GM21737 (cell line): Measurements from ENCODE around the gene EZR.

Experiments used
- ATAC-seq: cut with Tn5 transposase; IDR thresholded peaks from one replicate; pipeline ENCODE4 v1.9.1; 2021; ENCODE audit warnings: mild to moderate bottlenecking, moderate library complexity; ENCODE audit not compliant: unreplicated experiment

Gene EZR

DNA sequence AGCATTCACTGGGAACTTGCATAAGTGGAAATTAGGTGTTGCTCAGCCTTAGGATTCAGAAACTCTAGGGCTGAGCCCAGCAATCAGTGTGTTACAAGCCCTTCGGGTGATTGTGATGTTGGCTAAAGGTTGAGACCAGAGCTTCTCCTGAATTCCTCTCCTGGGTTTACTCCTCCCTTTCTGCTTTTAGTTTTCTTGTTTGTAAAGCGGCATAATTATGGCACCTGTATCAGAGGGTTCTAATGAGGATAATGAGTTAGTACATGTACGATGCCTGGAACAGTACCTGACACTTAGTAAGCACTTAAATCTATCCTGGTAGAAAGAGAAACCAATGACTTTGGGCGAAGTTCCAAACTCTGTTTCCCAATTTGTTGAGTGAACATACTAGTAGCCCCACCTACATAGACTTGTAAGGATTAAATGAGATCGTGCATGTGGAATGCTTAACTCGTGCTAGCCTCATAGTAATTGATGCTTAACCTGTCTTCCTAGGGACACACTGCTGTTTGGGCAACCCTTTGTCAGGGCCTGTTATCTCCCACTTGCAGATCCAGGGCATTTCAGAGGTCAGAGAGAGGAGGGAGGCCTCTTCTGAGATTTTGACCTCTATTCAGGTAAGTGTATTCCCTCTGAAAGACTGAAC is 932 bp upstream of the EZR start:
- no peak for ATAC-seq

DNA sequence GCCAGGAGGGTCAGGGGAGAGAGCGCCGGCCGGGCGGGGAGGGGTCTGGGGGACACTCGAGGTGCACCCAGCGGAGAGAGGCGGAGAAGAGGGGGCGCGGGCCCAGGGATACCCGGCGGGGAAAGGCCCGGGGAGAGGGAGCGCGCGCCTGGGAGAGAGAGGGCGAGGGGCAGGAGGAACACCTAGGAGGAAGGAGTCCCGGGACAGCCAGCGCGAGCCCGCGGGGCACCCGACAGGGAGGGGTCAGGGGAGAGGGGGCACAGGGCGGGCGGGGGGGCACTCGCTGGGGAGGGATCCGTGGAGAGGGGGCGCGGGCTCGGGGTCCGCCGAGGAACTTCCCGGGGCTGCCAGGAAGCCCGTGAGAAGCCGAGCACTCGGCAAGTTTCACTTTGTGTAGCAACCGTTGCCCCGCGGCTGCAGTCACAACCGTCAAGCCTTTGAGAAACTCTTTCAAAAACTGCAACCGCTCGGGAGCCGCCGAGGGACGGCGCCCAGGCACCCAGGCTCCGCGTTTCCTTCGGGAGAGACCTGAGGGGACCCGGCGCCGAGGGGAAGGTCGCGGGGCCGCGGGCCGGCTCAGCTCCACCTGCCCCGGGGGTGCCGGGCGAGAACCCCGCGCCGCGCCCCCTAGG is 471 bp downstream of the EZR start:
- peak; percentile 25 for ATAC-seq

DNA sequence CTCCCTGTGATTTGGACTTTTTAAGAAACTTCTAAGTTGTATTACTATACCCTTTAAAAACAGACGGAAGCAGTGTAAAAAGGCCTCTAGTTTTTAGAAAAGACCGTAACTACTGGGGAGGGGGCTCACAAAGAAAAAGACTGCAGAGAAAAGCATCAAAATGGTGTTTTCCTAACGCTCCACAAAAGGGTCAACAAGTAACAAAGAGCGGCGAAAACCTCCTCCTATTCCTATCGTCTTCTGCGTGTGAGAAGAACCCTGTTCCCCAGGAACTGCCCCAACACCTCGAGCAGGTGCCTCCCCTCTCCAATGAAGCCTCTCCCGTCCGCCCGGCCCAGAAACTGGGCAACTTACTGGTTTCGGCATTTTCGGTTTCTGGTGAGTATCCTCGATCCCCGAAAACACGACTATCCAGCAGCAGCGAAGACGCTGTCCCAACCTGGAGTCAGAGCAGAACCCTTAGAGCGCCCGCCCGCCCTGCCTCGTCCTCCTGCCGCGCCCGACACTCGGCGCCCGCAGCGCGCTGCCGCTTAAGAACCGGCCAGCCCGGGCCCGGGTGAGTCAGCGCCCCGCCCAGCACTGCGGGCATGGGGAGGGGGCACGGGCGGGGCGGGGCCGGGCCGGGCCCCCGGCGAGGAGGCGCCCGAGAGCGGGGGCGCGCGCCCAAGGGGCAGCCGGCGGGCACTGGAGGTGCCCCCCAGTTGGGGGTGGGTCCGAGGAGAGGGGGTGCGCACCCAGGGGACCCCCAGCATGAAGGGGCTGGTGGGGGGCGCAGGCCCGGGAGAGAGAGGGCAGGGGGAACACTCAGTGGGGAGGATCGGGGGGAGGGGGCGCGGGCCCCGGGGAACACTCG is 1.2 kb downstream of the EZR start:
- ATAC-seq = peak; percentile 32

DNA sequence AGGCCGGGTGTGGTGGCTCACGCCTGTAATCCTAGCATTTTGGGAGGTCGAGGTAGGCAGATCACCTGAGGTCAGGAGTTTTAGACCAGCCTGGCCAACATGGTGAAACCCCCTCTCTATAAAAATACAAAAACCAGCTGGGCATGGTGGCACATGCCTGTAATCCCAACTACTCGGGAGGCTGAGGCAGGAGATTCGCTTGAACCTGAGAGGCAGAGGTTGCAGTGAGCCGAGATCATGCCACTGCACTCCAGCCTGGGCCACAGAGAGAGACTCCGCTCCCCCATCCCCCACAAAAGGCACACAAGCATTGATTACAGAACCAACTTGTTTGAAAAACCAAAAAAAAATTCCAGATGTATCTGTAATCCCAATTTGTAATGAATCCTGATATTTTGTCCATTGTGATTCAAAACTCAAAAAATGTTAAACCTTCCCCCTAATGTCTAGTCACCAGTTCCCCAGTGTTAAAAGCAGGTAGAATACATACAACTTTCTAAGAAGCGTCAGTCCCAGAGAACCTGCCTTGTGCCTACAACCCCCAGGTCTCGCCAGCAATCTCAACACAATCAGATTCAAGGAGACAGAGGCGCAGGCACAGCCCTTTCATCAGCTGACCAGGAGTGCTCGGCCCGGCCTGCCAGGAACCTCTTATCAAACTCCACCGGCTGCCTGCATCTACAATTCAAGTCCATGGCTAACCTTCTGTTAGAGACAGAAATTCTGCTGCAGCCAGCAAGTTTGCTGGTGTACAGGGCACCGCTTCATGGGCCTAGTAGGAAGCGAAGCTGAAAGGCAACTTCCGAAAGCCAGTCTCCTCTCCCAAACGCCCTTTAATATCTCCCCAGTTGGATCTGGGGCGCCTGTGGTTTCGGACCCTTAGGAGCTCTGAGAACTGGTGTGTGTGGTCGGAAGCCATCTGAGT is 2.1 kb downstream of the EZR start:
- no peak for ATAC-seq

DNA sequence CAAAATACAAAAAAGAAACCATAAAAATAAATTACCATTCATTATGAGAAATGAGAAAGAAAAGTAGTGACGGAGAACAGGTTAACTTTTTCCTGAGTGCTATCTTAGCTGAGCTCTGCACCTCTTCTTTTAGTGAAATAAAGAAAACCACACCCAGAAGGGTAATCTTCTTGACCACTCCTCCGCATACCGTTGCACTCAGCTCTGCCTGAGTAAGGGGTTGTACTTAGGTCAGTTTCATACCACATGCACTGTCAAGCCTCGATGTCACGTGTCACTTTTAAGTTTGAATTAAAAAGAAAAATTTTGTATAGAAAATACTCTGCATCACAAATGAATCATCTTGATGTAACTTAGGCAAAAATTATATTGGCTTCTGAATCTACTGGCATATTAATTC is 2.8 kb downstream of the EZR start:
- ATAC-seq = no peak

DNA sequence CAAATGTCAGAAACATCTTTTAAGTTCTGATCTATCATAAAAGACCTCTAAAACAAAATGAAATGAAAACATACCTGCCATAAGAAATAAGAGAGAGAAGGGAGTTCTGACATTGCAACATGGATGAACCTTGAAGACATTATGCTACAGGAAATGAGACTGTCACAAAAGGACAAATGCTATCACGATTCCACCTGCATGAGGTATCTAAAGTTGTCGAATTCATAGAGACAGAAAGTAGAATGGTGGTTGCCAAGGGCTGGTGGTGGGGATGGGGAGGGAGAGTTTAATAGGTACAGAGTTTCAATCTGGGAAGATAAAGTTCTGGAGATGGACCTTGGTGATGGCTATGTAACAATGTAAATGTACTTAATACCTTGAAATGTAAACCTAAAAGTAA is 3.3 kb downstream of the EZR start:
- ATAC-seq = no peak

DNA sequence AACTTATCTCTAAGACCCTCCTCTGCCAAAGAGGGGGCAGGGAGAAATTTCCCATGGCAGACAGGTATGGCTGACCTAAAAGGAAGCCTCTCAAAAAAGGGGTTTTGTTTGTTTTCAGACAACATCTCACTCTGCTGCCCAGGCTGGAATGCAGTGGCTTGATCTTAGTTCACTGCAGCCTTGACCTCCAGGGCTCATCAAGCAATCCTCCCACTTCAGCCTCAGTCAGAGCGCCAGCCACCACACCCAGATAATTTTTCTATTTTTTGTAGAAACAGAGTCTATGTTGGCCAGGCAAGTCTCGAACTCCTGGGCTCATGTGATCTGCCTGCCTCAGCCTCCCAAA is 3.8 kb downstream of the EZR start:
- ATAC-seq = no peak

DNA sequence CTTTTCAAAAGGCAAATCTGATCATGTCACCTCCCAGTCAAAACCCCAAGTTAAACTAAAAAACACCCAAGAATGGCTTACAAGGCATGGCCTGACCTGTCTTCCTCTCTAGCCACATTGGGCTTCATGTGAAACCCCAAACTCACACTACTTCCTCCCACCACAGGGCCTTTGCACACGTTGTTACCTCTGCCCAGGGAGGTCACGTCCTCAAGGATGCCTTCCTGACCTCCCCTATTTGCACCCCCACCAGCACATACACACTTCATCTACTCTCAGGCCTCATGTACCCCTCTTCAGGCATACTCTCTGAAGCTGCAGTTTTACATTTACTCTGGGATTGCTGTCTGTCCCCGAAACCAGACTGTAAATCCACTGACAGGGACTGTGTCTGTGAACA is 6.1 kb downstream of the EZR start:
- ATAC-seq = no peak

DNA sequence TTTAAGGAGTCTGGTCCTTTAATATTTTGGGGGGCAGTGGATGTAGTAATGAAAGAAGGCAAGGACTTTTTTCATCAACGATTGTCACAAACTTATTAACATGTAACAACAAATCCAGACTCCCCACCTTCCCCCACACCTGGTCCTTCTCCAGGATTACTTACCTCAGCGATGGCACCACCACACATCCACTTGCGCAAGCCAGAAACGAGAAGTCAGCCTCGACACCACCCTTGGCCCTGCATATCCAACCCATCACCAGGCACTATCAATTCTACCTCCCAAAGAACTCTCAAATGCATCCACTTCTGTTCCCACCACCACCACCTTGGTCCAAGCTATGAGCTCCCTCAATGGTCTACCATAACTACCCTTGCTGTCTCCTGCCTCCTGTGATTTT is 6.6 kb downstream of the EZR start:
- ATAC-seq = no peak

DNA sequence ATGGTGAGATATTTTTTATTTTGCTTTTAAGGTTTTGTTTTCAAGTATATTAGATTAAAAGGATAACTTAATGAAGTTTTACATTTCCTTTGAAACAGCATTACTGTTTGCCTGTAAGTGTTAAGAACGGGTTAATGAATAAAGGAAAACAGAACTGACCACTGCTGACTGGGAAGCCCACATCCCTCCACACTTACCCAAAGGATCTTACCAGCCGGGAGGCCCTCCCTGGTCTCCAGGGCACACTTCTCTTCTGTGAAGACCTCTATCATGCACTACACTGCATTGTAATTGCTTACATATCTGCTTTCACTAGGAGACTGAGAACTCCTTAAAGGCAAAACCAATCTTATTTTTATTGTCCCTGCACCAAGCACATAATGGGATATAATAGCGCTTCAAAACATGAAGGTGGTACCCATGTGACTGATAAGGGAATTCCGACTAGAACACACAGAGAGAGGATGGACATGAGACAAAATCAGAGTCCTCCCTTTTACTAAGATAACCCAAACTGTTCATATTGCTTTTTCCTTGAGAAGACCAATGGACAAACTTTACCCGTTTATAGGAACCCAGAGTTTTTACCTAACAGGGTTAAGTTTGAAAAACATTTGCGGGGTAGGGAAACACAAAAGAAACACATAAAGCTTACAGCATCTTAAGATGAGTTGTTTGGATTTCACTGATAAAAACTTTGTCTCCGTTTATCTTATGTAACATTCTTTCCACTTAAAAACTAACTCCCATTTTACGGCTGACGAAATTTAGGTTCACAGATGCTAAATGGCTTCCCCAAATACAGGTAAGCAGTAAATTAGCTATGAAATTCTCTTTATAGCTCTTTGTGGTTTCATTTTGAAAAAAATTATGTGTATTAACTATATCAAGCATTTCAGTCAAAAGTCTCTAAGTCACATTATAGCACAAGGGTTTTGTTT is 8.7 kb downstream of the EZR start:
- no peak for ATAC-seq

DNA sequence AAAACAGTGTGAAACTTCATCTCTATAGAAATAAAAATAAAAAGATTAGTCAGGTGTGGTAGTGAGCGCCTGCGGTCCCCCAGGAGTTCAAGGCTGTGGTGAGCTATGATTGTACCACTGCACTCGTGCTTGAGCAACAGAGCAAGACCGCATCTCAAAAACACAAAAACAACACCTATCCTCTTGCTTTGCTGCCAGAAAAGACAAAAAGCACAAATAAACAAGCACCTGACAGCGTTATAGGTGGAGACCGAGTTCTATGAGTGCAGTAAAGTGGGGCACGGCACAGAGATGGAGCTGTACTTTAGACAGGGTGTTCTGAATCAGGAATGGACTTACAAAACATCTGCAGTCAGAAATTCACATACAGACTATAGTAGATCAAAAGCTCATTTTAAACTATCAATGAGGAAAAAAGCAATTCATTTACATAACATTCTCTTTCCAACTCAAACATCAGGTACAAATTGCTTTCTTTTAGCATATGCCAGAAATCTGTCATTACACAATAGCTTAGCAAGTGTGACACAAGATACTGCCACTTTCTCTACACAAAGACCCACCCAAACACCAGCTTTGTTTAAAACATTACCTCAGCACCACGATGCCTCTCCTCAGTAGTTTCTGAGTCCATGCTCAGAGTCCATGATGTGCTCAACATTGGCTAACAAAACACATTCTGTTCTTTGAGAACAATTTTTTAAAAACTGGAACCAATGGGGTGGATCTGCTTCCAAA is 10.1 kb downstream of the EZR start:
- ATAC-seq = peak; percentile 58

DNA sequence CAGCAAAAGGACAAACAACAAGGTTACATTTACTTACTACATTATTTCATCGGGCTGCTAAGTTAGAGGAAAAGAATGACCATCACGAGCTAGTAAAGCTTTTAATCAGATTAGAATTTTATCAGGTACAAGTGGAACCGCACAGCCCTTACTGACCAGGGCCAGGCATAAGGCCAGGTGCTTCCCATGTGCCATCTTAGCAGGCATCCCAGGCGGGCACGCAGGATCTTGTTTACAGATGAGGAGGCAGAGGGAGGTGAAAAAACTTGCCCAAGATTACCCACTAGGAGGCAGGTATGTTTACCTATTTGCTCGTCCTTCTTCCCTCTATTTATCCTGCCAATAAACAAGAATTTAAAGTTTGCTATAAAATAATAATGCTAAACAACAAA is 10.7 kb downstream of the EZR start:
- no peak for ATAC-seq

DNA sequence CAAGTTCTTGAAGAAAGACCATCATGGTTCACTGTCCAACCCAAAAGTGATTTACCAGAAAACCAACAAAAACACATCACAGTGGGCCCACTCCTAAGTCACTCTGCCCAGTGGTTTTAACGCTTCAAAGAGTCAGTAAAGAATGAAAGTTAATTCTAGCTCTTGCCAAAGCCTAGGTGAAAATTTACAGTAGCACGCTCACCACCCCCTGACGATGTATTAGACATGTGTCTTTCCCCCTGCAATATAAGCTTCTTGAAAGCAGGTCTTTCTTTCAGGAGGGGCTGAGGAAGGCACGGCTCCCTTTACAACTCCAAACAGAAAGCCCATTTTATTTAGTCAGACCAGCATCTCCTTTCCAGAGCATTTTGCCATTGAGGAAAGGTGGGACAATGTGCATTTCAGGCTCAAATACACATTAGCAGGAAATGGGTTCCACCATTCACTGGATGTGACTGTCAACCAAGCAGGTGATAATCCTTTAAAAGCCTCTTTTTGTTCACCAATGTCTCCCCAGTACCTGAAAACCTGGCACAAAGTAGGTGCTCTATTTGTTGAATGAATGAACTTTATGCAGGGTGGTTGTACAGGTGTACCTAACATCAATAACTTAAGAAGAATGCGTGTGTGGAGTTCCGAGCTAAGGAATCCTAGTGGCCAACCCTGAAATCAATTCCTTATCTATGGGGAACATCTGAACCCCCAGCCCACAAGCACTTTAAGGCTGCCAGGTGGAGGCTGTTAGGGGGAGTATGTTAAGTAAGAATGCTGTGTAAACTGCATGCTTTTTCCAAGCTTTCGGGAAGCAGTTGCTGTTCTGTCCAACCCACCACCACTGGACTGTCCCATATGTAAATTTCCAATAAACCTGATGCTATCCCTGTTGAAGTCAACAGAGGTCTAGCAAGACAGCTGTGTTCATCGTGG is 11.4 kb downstream of the EZR start:
- ATAC-seq = no peak

DNA sequence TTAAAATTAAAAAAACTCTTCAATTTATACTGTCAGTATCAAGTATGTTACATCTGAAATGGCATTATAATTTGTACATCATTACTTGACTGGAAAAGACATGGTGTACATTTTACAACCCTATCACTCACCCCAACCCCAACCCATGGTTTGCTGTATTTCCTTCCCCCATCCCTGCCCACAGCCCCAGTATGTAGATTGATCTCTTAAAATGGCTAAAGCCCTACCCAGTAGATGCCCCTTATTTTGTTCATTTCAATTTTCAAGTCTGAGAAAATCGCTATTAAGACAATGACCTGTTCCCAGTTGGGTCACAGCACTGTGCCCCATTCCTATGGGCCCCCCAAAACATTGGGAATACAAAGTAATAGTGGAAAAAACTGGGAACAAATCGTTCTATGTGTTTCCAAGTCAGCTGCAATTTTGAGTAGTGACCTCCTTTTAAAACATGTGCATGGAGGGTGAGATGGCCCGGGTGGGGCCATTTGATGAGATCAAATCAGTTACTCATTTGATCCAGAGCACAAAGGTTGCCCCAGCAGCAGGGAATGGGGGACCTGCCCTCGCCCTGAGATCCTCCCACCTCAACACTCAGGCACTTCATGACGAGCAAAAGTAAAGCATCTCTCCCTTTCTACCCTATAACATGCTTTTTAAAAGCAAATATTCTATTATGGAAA is 13.3 kb downstream of the EZR start:
- no peak for ATAC-seq

DNA sequence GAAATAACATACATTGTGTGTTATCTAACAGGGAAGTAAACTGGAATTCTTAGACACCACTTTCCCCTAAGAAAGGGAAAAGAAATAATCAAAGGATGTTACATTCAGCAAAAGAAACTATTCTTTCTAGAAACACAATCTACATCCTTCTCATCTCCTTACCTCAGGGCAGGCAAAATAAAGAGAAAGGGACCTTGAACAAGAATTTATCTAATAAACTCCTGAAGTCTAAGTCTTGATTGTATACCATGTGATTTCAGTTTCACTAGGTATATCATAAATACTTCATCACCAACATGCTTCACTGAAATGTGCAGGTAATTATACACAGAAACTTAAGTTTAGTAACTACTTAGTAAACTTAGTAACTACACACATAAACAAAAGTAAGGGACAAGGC is 15.0 kb downstream of the EZR start:
- no peak for ATAC-seq

DNA sequence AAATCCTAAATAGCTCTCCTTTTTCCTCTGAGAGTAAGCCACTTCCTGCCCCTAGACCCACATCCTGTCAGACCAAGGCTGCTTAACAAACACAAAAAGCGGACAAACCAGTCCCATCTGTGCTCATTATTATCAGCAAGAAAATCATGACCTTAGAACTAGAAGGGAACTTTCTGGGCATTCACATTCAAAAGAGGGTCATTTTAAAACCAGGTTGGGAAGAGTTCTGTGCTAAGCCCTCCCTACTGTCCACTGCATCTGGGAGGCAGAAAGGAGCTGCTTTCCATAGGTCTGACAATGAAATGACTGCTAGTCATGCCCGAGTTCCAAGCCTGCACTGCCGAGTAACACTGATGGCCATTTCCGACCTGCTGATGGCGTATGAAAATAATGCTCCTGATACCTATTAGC is 15.4 kb downstream of the EZR start:
- peak; percentile 58 for ATAC-seq

DNA sequence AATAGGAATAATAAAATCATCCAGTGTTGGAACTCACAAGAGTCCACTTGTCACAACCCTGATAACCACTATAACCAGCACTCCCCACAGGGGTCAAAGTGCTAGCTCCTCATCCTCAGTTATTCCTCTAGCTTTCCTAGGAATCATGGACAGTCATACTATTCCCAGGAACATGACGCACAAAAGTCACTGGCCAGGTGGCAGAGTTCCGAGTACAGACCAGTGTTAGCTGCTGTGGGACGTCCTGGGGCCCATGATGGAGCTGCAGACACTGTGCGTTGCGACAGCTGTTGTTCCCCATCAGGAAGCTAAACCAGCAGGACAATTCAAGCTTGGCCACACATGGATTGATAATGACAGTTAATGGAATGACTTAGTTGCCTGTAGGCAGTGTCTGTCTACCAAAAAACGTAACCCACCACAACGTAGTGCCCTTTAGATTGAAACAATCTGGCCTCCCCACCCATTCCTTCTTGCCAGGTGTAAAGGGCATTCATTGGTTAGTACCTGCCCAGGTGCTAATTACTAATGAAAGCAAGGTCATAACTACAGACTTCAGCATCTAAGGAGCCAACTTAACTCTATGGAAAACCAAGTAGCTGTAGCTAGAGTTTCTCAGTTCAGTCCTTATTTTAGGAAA is 17.4 kb downstream of the EZR start:
- ATAC-seq = no peak
